ENCODE measurements around the gene AVP.

GRCh38 chr20:3039426-3039825 is 45.1 kb downstream of the AVP start:
- no peak for TF ChIP-seq POLR2A (IDR thresholded peaks at IDR 0.05)
- TF ChIP-seq CTCF (IDR thresholded peaks at IDR 0.05) = no peak
- no peak for TF ChIP-seq POLR2AphosphoS5 (IDR thresholded peaks at IDR 0.05; ENCODE audit: insufficient read depth in 1 of 2, low read depth in 1 of 2)

Data from vagina (tissue), 2 donors.